Activated CD8-positive, alpha-beta memory T cell treated with anti-CD3 and anti-CD28 coated beads for 1 hour (primary cell): ENCODE data around the gene ARFGEF3.
"Not testable (repeated sequence)": the region's sequence is repeated elsewhere in the genome, so short reads cannot be mapped to it uniquely, and the experiment has no call there.

Experiments
- DNase-seq, 2 donors: peaks; one replicate each; pipeline ENCODE4 v3.0.0-alpha.2; 2020; ENCODE audit warnings: low read depth in 1 of 2; ENCODE audit errors: extremely low read depth in 1 of 2

The ARFGEF3 gene, protein sequence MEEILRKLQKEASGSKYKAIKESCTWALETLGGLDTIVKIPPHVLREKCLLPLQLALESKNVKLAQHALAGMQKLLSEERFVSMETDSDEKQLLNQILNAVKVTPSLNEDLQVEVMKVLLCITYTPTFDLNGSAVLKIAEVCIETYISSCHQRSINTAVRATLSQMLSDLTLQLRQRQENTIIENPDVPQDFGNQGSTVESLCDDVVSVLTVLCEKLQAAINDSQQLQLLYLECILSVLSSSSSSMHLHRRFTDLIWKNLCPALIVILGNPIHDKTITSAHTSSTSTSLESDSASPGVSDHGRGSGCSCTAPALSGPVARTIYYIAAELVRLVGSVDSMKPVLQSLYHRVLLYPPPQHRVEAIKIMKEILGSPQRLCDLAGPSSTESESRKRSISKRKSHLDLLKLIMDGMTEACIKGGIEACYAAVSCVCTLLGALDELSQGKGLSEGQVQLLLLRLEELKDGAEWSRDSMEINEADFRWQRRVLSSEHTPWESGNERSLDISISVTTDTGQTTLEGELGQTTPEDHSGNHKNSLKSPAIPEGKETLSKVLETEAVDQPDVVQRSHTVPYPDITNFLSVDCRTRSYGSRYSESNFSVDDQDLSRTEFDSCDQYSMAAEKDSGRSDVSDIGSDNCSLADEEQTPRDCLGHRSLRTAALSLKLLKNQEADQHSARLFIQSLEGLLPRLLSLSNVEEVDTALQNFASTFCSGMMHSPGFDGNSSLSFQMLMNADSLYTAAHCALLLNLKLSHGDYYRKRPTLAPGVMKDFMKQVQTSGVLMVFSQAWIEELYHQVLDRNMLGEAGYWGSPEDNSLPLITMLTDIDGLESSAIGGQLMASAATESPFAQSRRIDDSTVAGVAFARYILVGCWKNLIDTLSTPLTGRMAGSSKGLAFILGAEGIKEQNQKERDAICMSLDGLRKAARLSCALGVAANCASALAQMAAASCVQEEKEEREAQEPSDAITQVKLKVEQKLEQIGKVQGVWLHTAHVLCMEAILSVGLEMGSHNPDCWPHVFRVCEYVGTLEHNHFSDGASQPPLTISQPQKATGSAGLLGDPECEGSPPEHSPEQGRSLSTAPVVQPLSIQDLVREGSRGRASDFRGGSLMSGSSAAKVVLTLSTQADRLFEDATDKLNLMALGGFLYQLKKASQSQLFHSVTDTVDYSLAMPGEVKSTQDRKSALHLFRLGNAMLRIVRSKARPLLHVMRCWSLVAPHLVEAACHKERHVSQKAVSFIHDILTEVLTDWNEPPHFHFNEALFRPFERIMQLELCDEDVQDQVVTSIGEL (N-terminal part only)

DNA sequence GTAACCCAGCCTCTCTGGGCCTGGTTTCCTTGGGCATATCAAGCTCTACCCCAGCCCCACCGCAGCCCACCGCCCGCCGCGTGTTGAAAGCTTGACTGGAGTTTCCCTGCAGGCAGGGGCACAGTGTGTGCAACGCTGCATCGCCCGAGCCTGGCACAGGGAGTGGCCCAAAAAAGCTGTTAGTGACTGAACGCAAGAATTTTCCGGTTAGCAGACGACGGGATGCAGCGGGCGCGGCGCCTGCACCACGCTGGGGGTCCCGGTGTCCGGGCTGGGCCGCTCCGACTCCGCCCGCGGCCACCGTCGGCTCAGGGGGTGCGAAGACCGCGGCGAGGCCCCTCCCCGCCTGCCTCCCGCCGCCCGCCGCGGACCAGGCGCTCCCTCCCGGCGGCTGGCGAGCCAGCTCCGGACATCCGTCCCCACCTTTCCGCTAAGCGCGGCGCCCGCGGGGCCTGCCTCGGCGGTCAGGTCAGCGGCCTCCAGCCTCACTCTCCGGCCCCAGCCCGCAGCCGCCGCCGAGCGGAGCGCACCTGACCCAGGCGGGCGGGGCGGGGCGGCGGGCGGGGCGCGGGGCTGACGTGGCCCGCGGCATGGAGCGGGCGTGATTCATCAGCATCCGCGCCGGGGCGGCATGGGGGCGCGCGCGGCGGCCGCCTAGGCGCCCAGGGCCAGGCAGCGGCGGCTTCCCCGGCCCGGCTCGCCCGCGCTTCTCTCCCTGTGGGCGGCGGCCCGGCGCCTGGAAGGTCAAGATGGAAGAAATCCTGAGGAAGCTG, at the start of gene ARFGEF3:
Gene ARFGEF3, plus strand, starts transcription at position 602 of the 773 bp plus-strand sequence. Its CDS starts 148 bp downstream, at position 750.
- peak in 1 of 2 donors; percentile 40 for DNase-seq

DNA sequence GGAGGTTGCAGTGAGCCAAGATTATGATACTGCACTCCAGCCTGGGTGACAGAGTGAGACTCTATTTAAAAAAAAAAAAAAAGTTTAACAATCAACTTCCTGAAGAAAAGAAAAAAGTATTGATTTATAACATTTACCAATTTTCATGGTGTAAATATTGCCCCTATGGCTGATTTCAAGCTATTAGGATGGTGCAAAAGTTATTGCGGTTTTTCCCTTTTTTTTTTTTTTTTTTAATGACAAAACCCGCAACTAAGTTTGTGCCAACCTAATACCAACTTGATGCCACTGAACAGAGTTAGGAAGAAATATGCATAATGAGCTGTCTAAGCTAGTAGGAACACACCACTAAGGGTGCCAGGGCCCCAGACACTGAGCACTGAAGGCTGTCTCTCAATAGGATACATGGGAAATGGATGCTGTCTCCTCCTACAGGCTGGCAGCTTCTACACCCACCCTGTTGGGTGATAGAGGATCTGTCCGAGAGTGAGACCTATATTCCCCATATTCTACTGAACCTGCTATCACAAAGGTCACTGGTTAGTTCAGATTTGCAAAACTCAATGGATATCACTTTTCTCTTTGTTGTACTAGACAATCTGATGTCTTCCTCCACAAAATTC, 48.0 kb upstream of the ARFGEF3 start:
- no peak for DNase-seq

DNA sequence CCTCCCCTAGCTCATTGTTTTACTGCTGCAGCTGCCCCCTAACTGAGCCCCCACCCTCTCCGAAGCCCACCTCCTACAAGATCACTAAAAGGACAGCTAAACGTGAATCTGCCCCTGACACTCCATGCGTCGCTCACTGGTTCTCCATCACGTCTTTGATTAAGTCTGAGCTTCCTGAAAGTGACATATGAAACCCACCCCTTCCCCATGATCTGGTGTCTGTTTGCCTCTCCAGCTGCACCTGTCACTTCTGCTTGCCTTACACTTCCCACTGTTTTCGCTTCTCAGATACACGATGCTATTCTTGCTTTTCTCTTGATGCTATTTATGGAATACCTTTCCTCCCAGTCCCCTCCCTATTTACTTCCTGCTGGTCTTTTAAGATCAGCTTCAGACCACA, 46.5 kb upstream of the ARFGEF3 start:
- DNase-seq, result no peak

DNA sequence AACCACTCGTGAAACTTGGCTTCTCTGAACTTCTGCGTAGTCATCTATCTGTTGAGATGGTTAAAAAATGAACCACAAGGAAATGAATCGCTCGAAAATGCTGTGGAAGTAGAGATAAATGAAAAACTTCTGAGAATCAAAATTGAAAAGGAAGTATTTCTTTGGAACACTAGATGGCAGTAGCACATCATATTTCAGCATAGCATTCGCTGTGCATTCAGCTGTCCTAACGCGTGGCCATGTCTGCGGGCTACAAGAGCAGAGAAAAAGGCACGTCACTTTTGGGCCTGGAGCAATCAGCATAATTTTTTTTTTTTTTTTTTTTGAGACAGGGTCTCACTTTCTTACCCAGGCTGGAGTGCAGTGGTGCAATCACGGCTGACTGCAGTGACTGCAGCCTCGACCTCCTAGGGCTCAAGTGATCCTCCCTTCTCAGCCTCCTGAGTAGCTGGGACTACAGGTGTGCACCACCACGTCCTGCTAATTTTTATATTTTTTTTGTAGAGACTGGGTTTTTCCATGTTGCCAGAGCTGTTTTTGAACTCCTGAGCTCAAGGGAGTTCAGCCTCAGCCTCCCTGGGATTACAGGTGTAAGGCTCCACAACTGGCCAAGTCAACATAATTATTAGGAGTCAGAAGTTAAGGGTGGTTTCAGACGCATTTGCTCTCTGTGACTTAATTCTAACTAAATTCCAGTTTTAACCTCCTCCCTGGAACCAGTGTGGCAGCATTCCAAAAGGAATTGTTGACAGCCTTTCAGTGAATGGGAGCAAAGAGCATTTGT, 45.7 kb upstream of the ARFGEF3 start:
- no peak for DNase-seq

DNA sequence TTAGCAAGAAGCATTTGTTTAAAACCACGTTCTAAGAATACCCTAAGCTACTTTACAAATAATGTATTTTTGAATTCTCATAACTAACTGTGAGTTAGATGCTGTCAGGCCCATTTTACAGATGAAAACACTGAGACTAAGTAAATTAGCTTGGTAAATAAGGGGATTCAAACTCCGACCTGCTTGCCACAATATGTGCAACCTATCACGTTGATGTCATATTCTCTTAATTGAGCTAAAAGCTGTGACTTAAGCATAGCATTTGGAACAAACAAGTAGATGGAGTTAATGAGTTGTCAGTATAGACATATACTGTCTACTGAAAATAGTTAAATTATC, 45.1 kb upstream of the ARFGEF3 start:
- DNase-seq, result no peak

DNA sequence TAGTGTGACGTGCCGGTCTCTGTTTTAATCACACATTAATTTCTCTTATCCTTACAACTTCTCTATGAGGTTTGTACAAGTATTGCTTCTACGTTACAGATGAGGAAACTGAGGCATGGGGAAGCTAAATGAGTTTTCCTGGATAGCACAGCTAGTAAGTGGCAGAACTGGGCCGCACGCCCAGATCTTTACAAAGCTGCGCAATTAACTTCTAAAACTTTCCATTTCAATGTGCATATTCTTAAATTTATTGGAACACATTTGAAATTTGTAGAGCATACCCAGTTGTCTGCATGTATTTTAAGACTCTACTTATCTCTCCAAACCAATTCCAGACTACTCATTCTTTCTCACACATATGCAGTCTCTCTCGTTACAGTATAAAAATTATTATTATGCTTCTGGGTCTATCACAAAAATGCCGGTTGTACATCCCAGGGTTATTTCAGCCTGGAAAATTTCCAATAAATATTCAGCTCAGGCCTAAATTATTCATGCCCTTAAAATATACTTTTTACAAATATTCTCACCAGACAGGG, 44.3 kb upstream of the ARFGEF3 start:
- no peak for DNase-seq

DNA sequence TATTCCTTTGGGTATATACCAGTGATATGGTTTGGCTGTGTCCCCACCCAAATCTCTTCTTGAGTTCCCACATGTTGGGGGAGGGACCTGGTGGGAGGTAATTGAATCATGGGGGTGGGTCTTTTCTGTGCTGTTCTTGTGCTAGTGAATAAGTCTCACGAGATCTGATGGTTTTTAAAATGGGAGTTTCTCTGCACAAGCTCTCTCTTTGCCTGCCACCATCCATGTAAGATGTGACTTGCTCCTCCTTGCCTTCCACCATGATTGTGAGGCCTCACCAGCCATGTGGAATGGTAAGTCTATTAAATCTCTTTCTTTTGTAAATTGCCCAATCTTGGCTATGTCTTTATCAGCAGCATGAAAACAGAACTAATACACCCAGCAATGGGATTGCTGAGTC, 42.5 kb upstream of the ARFGEF3 start:
- not testable (repeated sequence) for DNase-seq

DNA sequence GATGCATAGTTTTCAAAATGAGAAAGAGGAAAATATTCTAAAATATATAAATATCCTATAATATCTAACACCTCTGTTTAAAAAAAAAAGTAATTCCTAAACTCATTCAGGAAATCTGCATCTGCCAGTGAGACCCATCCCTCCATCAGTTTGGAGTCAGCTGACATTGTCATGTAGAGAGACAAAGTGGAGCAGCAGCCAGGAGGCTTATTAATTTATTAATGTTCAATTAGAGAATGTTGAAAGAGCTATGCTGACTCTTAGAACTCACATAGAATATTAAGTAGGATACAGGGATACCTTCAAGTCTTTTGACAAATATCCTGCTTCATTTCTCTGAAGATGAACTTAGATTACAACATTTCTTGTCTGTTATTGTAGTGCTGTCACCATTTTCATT, 41.8 kb upstream of the ARFGEF3 start:
- no peak for DNase-seq

DNA sequence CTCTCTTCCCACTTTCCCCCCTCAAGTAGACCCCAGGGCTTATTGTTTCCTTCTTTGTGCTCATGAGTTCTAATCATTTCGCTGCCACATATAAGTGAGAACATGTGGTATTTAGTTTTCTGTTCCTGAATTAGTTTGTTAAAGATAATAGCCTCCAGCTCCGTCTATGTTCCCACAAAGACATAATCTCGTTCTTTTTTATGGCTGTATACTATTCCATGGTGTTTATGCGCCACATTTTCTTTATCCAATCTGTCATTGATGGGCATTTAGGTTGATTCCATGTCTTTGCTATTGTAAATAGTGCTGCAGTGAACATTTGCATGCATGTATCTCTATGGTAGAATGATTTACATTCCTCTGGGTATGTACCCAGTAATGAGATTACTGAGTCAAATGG, 37.6 kb upstream of the ARFGEF3 start:
- DNase-seq, result no peak

DNA sequence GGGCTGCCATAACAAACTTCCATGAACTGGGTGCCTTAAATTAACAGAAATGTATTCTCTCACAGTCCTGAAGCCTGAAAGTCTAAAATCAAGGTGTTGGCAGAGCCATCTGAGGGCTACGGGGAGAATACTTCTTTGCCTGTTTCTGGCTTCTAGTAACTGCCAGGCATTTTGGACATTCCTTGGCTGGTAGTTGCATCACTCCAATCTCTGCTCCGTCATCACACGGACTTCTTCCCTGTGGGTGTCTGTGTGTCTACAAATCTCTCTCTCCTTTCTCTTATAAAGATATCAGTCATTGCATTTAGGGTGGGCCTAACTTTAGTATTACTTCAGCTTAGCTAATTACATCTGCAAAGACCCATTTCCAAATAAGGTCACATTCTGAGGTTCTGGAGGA, 33.6 kb upstream of the ARFGEF3 start:
- DNase-seq, result no peak

DNA sequence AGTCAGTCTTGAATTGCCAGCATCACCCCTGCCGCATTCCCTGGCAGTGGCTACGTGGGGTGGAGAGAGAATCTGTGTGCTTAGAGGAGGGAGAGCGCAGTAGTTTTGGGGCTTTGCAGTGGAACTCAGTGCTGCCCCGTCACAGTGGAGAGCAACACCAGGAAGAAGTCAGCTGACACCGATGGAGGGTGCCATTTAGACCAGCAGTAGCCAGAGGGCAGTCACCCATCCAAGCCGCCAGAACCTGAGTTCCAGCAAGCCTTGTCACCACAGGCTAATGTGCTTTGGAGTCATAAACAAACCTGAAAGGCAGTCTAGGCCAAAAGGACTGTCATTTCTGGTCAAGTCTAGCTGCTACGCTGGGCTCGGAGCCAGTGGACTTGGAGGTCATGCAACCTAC, 32.5 kb upstream of the ARFGEF3 start:
- DNase-seq, result no peak

DNA sequence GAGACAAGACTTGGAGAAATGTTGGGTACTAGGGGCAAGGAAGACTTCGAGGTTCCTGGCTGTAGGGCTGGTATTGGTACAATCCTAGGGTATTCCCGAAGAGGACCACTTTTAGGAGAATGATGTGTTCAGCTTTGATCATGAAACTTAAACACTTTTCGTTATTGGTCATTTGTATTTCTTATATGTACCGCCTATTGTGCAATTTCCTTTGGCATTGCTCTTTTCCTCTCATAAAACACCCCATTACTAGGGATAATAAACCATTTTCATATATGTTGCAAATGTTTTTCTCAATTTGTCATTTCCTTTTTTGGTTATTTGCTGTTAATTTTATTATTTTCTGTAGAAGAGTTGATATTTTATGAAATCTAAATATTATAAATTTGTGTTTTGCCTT, 18.9 kb upstream of the ARFGEF3 start:
- no peak for DNase-seq

DNA sequence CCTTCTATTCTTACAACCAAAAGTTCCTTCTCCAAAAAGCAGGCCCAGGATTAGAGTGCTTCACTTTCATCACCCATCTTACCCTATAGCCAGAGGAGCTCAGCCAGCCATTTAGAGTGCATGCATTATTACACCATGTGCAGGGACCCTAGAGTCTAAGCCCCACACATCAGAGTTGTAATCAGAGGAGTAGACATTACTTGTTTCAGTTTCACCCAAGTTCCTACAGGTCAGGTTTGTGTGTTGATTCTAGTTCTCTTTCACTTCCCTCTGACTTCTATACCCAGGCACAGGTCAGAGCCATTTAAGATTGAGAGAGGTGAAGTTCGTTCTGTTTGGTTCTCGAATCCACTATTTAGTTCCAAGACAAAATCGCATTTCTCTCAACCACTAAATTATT, 16.3 kb upstream of the ARFGEF3 start:
- DNase-seq, result no peak

DNA sequence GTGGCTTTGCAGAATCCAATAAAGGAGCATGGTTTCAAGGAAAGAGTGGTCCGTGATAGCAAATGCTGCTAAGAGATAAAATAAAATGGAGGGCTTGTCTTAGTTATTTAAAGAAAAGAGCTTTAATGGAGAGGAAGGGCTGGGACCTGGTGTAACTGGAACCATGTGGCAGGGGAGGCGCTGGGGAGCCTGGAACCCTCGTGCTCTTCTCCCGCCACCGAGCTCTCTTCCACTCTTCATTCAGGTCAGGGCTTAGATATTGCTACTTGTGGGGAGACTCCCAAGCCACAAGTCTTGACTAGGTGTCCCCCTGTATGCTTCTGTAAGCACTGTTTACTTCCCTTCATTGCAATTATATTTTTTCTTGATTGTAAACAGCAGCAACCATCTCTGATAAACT, 15.2 kb upstream of the ARFGEF3 start:
- no peak for DNase-seq

DNA sequence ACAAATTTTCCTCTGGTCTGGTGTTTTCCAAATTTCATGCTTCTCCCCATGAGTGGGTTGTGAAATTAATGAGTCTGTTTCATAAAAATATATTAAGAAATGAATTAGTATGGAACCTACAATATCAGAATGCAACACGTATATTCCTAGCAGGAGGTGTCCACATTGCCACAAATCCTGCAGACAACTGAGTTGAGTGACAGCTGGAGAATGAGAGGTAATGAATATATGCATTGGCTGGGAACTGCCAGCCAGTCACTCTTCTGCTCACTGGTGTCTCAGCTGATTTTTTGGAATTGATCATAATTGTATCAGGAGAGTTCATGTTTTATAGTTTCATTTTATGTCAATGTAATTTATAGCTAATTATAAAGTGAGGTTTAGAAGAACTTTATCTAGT, 6.3 kb upstream of the ARFGEF3 start:
- DNase-seq, result no peak

DNA sequence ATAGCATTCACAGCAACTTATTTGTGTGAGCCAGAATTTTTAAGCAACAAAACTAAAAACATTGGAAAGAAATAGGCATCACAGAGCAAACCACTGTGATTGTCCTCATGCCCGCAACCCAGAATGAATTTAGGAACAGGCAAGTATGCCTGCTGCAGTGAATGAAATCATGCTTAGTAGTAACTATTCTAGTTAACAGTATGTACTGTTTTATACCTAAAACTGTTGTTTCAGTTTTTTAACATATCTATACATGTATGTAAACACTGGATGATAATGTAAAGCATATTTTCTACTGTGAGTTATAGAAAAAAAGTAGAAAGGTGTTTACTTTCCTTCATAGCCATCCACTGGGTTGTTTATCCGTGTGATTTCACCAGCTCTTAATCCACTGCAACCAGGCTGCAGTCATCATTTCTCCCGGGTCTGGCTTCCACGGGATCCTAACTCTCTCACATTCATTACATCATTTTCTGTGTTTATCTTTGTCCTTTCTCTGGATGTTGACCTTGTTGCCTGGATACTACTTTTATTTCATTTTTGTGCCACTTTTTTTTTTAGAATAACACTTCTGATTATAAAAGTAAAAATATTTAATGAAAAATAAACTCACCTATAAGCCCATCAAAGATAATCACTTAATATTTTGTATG, 3.6 kb upstream of the ARFGEF3 start:
- DNase-seq, result no peak

DNA sequence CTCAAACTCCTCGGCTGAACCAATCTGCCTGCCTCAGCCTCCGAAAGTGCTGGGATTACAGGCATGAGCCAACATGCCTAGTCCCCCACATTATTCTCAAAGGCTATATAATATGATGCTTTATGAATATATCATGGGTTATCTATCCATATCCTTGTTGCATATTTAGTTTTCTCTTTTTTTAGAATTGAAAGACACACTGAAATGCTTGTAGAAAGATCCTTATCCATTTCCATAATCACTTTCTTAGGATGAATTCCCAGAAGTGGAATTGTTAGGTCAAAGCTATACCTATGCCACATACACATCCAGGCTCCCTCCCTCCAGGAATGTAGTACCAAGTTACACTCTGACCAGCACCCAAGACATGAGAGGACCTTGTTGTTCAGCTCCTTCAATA, 2.5 kb upstream of the ARFGEF3 start:
- DNase-seq, result no peak

DNA sequence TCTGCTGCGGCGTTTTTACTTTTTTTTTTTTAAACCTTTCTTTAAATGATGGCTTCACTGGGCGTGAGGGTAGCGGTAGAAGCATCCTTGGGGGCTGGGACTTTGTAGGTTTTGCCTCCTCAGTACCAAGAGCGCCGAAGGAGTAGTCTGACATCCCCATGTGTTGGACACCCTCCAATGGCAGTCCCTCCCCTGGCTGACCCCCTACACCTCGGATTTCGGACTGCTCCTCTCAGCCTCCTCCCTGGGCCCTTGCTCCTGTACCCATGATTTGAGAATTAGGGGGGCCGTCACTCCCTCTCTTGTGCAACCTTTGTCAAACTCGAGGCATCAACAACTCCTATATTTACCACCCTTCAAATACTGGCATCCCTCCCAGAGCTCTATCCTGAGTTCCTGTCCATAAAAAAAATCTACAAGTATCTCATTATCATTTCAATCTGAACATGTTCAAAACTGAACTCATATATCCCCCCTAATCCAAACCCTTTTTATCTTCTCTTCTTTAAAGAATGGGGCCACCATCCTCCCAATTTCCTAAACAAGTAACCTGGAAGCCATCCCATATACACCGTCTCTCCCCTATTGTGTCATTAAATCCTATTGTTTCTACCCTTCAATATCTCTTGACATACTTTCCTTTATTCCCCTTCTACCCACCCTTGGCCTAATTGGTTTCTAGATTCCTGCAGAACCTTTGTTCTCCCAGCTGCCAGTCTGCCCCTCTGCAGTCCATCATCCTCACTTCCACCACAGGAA, 1.2 kb upstream of the ARFGEF3 start:
- no peak for DNase-seq
